Caki2 (cell line): Measurements from ENCODE around the gene NCAM1. TPM values are rescaled to one million over a fixed set of nuclear protein-coding genes. Genes with fewer than 3 reads are reported as not detected.
A peak's percentile ranks its signal among the peaks of the same experiment; 100 is the strongest.

Source experiments
- DNase-seq: peaks from one replicate; pipeline ENCODE4 v3.0.0-alpha.2; 2015; ENCODE audit warnings: low read depth
- in situ Hi-C: cut with HindIII; loops from 2 replicates; pipeline ENCODE4 v1.10.0; 2016; ENCODE audit warnings: low sequenced_read_pairs, low pct_unique_long_range_greater_than_20kb, mixed read lengths
- total RNA-seq: library from RNA; depleted of rRNA; stranded (reverse); fragments of >200 nt; shearing (Covaris generic); gene quantifications from 2 replicates; pipeline ENCODE4 v1.2.3, GENCODE V29; 2014; ENCODE audit warnings: low replicate concordance

NCAM1 gene
- total RNA-seq, 1 experiment from 2014 or later = 7.5 TPM

- in situ Hi-C loops = no loop called here
- peak; percentile 23 for DNase-seq
Measured at GRCh38 chr11:113176599-113177360, 215.6 kb downstream of the NCAM1 start.

DNA sequence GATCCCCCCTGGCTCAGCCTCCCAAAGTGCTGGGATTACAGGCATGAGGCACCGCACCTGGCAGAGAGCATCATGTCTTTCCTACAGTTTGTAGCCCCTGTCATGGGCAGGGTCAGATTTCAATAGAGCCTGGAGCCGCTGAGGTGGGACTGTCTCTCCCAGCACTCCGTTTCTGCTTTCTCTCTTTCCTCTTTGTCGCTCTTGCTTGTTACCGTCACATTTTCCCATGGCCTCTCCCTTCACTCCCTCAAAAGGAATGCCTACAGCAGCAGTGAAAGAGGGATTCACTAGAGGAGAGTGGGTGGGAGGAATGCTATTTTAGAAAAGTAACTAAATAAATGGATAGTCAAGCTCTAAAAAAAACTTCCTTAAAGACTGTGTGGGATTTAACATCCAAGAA is 216.5 kb downstream of the NCAM1 start:
- no peak for DNase-seq
- in situ Hi-C loops = no loop called here

DNA sequence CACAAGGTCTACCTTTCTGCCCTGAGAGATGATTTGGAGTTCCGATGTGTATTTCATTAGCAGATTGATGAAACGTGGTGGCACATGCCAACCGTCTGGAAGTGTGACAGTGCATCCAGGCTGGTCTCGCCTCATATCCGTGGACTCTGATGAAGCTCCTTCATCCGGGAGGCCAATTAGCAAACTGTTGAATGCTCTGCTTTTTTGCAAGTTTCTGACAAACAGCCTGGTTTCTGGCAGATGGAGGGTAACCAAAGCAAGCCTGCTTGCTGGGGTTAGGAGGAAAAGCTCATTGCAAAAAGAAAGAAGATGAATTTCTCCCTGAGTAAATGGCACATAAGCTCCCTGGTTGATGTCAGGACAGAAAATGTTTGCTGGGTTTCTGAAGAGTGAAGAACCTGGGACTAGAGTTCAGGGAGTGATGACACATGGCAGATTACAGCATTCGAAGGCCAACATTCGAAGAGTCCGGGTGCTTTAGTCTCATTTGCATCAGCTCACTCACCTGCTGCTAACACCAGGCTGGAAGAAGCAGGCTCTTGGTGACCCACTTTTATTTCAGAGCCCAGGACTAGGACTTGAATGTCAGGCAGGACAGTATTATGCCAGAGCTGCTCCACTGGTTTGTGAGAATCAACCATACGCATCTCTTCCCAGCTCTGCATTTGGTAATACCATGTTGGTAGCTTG is 217.3 kb downstream of the NCAM1 start:
- in situ Hi-C loops = no loop called here
- DNase-seq = no peak

- in situ Hi-C loops = no loop called here
- no peak for DNase-seq
Measured at GRCh38 chr11:113179181-113179704, 218.0 kb downstream of the NCAM1 start.

- DNase-seq = no peak
- in situ Hi-C loops = no loop called here
Measured at GRCh38 chr11:113181094-113181493, 219.9 kb downstream of the NCAM1 start.

- in situ Hi-C loops = no loop called here
- no peak for DNase-seq
Measured at GRCh38 chr11:113182288-113182687, 221.1 kb downstream of the NCAM1 start.

DNA sequence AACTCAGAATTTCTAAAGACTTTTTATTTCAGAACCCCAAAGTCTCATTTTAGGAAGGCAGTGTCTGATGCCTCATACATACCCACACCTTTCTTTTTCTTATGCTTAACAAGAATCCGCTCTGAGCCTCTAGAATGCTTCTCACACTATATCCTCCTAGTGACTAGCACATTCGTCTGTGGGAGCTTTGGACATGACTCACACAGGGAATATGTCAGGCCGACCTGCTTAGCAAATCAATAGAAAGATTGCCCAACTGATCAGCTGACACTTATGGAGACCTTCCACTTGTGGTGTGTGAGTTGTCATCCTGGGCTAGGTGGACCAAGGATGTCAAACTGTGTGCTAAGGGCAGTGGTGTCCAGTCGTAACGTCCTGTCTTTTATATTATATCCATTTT is 223.3 kb downstream of the NCAM1 start:
- in situ Hi-C loops = no loop called here
- peak; percentile 46 for DNase-seq

GRCh38 chr11:113188371-113188834 is 227.2 kb downstream of the NCAM1 start:
- peak; percentile 55 for DNase-seq
- in situ Hi-C loops = no loop called here

DNA sequence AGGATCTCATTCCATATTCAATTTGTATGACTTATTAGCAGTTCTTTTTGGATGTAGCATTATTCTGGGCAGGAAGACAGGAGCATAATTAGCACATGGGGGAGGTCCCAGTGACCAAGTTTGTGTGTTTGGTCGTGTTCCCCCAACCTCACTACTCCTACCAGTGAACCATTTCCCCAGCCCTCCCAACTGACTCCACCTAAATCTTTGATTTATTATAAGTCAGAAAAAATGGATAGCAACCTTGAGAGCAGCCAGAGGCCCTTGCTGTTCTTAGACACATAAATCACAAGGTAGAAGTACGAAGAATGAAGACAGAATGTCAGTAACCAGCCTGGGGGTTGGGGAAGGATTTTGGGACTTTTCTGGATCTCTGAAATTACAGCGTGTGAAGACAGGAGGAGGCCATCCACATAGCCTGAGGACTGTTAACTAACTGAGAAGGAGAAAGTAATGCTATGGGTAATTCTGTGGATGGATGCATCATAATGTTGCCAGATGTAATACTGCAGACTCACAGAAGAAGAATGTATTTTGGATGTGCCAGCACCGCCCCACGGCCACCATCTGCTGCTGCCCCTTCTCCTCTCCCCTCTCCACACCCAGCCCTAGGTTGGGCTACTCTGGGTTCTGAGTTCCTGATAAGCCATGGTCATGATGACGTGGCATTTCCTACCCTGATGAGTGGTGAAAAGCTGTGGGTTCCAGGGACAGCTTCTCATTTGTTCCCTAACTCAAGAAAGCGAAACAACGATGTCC is 228.9 kb downstream of the NCAM1 start:
- in situ Hi-C loops = no loop called here
- DNase-seq = peak; percentile 86

DNA sequence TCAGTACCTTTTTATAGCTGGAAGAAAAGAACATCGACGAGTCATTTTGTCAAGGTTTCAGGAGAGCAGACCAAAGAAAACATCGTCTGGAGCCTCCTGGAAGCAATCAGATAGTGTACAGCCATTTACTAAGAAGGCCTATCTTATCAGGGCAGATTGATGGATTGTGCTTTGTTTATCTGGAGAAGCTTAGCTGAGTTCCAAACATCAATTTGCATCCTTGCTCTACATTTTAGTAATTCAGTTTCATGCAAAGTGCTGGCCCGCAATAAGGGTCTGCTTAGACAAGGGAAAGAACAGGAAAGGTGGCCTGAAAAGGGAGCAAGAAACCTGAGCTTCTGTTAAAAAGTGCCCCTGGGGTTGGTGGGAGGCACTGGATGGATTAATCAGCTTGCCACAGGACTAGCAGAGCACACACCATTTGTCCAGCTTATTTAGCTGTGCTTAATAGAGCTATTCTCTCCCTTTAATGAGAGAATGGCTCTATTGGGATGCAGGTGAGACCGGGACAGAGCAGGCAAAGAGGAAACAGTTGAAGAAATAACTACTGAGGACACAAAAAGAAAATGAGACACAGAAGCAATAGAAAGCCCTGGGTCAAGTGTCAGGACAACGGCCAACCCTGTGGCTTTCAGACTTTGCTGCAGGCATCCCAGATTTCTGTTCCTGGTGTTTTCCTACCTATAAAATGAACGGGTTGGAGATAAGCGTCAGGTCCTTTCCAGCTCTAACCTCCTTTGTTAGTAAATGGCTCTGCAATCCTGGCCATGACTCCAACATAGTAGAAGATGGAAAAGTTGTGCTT is 231.1 kb downstream of the NCAM1 start:
- in situ Hi-C loops = no loop called here
- DNase-seq = no peak

DNA sequence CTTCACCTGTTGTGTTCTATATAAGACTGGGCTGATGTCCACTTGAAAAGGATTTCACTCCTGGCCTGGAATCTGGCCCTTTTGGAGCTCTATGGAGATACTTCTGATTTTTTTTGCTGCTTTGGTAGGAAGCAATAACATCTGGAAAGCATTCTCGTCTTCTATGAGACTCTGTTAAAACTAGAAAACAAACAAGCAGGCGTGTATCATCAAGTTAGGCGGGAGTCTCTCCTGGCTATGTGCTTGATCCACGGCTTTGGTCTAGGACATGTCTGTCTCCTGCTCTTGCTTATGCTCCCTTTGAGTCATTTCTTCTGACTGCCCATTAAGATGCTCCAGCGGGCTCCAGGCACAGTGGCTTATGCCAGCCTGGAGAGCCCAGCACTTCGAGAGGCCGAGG is 231.8 kb downstream of the NCAM1 start:
- in situ Hi-C loops = no loop called here
- no peak for DNase-seq

- in situ Hi-C loops = no loop called here
Measured at GRCh38 chr11:113193946-113194345, 232.7 kb downstream of the NCAM1 start.

DNA sequence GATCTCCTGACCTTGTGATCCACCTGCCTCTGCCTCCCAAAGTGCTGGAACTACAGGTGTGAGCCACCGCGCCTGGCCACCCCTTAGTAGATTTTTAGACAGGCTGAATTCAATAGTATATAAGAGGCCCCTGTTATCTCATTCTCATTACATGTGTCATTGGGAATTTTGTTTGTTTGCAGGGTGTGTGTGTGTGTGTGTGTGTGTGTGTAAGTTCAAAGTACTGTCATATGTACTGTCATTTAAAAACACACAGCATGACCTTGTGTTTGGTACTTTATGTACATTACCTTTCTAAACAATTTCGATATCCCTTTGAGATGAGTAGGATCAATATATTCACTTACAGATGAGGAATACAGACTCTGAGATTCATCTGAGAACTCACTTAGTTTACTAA is 234.5 kb downstream of the NCAM1 start:
- in situ Hi-C loops = no loop called here
- DNase-seq = no peak

More at GRCh38 chr11:113193946-113194345, 232.7 kb downstream of the NCAM1 start:
- no peak for DNase-seq

GRCh38 chr11:113197446-113197845 is 236.2 kb downstream of the NCAM1 start:
- in situ Hi-C loops = no loop called here
- no peak for DNase-seq

GRCh38 chr11:113198972-113199661 is 237.9 kb downstream of the NCAM1 start:
- DNase-seq = no peak
- in situ Hi-C loops = no loop called here

DNA sequence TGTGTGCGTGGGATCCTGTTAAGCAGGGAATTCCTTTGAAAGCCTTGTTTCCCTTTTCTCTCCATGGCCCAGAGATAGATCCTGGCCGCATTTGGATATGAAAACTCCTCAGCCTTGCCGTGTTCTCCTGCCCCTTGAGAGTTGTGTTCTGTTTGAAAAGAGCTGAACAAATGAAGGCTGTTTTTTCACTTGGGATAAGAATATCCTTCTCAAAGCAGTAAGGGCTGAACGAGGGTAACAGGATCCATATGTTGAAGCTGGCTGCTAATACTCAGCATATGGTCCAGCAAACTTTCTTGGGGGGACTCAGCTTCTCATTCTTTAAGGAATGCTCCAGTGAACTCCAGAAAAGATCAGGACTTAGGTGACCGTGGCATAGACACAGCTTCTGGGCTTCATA is 238.6 kb downstream of the NCAM1 start:
- no peak for DNase-seq
- in situ Hi-C loops = no loop called here

DNA sequence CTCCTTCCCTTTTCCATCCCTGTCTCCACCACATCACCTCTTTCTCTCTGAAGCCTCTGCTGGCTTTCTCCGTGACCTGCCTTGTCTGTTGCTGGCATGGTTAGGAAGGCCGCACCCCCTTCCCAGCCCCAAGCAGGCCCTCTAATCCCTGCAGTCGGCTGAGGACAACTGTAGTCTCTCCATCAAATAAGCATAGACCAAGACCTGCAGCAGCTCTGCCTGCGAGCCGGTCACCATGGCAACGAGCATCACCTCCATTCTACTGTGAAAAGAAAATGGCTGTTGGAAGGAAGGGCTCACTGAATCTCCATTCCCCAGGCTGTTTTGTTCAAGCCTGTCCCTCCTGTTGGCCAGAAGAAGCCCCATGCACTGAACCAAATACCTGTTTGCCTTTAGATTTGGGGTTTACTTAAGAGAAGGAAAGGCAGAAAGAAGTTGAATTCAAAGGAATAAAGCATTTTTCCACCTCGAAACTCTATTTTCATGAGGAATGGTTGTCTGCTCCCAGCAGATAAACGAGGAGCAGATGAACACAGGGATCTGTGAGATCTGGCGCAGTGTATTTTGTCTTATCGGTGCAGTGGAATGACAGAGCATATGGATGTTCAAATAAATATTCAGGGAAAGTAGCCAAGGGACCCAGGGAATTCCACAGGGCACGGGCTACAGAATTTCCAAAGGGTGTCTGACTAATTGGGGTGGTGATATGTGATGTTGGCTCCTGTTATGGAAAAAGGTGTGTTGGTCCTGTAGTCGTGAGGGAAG is 240.0 kb downstream of the NCAM1 start:
- DNase-seq = no peak
- in situ Hi-C loops = no loop called here
